ENCODE data around the gene SECTM1. TPM values are rescaled to one million over a fixed set of nuclear protein-coding genes. Genes with fewer than 3 reads are reported as not detected.

Gene SECTM1
- polyA plus RNA-seq, 2 of the 4 experiments (the other 2 are of a cell fraction): 0.22 to 2.0 TPM

DNA sequence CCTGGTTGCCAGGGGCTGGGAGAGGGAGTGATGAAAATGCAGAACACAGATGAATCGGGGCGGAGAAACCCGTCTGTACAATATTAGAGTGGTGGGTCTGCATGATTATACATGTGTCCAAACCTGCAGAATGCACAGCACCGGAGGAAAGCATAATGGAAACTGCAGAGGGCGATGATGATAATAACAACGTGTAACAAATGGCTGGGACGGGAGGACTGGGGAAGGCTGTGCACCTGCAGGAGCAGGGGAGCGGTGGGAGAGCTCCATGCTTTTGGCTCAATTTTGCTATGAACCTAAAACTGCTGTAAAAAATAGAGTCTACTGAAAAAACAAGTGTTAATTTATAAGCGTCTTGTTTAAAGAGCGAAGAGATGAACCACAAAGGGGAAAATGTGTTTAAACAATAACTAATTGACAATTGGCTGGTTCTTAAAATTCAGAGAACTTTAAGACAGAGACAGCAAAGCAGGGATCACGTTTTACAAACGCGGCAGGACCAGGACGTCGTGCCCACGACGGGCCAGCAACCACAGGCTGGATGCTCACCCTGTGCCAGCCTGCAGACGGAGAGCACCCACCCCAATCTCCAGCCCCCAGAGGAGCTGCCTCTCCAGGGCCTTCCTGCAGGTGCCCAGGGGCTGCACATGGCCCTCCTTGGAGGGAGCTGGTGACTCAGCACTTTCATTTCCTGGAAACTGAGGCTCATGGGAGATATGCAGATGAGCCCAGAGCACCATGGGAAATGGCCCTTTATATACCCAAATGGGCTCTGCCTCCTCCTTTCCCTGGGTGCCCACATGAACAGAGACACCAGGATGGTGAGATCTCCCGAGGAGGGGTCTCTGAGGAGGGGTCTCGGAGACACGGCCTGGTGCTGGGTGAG, 25.1 kb upstream of the SECTM1 start, which contains the start of gene TEX19 (continued):
- no peak for TF ChIP-seq POLR2AphosphoS2 (conservative IDR thresholded peaks at IDR 0.05; ENCODE audit: low read length)
- TF ChIP-seq NR3C1 (IDR thresholded peaks at IDR 0.05): no peak
- 0 out of 2 replicates have a peak, but pooled peaks have one; percentile 57 for TF ChIP-seq EHF (CRISPR knock-in tag; IDR thresholded peaks at IDR 0.05)
- TF ChIP-seq NFE2L2 (conservative IDR thresholded peaks at IDR 0.05; ENCODE audit: low read length): peak; percentile 88
- TF ChIP-seq CBX8 (IDR thresholded peaks at IDR 0.05): no peak
- TF ChIP-seq HOXB5 (CRISPR knock-in tag; IDR thresholded peaks at IDR 0.05): no peak
- no peak for TF ChIP-seq RNF2 (IDR thresholded peaks at IDR 0.05; ENCODE audit: borderline replicate concordance, low read depth)
- TF ChIP-seq JUN (IDR thresholded peaks at IDR 0.05): no peak
- TF ChIP-seq, protein P1, sequence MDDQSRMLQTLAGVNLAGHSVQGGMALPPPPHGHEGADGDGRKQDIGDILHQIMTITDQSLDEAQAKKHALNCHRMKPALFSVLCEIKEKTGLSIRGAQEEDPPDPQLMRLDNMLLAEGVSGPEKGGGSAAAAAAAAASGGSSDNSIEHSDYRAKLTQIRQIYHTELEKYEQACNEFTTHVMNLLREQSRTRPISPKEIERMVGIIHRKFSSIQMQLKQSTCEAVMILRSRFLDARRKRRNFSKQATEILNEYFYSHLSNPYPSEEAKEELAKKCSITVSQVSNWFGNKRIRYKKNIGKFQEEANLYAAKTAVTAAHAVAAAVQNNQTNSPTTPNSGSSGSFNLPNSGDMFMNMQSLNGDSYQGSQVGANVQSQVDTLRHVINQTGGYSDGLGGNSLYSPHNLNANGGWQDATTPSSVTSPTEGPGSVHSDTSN (IDR thresholded peaks at IDR 0.05): no peak
- no peak for TF ChIP-seq ZFP36 (IDR thresholded peaks at IDR 0.05; ENCODE audit: borderline replicate concordance, partially characterized antibody)
- TF ChIP-seq, protein P2, sequence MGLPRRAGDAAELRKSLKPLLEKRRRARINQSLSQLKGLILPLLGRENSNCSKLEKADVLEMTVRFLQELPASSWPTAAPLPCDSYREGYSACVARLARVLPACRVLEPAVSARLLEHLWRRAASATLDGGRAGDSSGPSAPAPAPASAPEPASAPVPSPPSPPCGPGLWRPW (IDR thresholded peaks at IDR 0.05): no peak
- peak; percentile 97 for TF ChIP-seq MAFK (IDR thresholded peaks at IDR 0.05; ENCODE audit: partially characterized antibody)
- no peak for TF ChIP-seq JUNB (IDR thresholded peaks at IDR 0.05)
- TF ChIP-seq HOXA7 (CRISPR knock-in tag; IDR thresholded peaks at IDR 0.05): no peak
- TF ChIP-seq CEBPB (IDR thresholded peaks at IDR 0.05): no peak
- TF ChIP-seq, protein P3, sequence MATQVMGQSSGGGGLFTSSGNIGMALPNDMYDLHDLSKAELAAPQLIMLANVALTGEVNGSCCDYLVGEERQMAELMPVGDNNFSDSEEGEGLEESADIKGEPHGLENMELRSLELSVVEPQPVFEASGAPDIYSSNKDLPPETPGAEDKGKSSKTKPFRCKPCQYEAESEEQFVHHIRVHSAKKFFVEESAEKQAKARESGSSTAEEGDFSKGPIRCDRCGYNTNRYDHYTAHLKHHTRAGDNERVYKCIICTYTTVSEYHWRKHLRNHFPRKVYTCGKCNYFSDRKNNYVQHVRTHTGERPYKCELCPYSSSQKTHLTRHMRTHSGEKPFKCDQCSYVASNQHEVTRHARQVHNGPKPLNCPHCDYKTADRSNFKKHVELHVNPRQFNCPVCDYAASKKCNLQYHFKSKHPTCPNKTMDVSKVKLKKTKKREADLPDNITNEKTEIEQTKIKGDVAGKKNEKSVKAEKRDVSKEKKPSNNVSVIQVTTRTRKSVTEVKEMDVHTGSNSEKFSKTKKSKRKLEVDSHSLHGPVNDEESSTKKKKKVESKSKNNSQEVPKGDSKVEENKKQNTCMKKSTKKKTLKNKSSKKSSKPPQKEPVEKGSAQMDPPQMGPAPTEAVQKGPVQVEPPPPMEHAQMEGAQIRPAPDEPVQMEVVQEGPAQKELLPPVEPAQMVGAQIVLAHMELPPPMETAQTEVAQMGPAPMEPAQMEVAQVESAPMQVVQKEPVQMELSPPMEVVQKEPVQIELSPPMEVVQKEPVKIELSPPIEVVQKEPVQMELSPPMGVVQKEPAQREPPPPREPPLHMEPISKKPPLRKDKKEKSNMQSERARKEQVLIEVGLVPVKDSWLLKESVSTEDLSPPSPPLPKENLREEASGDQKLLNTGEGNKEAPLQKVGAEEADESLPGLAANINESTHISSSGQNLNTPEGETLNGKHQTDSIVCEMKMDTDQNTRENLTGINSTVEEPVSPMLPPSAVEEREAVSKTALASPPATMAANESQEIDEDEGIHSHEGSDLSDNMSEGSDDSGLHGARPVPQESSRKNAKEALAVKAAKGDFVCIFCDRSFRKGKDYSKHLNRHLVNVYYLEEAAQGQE (IDR thresholded peaks at IDR 0.05): no peak
- TF ChIP-seq EP300 (IDR thresholded peaks at IDR 0.05): no peak
- TF ChIP-seq, protein P4, sequence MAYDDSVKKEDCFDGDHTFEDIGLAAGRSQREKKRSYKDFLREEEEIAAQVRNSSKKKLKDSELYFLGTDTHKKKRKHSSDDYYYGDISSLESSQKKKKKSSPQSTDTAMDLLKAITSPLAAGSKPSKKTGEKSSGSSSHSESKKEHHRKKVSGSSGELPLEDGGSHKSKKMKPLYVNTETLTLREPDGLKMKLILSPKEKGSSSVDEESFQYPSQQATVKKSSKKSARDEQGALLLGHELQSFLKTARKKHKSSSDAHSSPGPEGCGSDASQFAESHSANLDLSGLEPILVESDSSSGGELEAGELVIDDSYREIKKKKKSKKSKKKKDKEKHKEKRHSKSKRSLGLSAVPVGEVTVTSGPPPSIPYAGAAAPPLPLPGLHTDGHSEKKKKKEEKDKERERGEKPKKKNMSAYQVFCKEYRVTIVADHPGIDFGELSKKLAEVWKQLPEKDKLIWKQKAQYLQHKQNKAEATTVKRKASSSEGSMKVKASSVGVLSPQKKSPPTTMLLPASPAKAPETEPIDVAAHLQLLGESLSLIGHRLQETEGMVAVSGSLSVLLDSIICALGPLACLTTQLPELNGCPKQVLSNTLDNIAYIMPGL (CRISPR knock-in tag; IDR thresholded peaks at IDR 0.05; ENCODE audit: borderline replicate concordance): no peak

DNA sequence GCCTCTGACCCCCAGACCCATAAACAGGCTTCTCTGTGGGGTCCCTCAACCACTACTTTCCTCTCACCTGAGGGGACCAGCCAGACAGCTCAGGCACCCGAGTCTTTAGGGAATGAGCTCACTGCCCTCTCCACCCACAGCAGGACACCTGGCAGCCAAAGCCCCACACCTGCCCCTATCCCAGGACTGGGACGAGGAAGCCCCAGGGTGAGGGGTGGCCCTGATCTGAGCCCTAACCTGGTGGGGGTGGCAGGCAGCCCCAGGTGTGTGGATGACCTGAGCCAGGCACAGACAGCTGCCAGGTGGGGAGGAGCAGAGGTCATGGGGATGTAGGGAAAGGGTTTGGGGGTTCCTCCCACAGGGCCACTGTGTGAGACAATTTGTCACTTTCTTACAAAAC, 23.8 kb upstream of the SECTM1 start:
- no peak for ATAC-seq
- Histone ChIP-seq H3K9me3 (no peaks in the 10 kb centered on the region), H3K4me2 (no peak overlapping the region), H3K4me1 (peaks cover 18% of the 10 kb centered on the region), H3K4me3 (no peak overlapping the region), H3K27ac (no peak overlapping the region)
- 38% methylated on average over 1 of the region's 2 CpGs for WGBS (ENCODE audit: missing lambda C conversion rate)
- no peak for FAIRE-seq
- no peak for DNase-seq (ENCODE audit: low read depth in 1 of 2, low spot score in 1 of 2)
- POLR2A ChIA-PET: interaction anchor here (0.5 kb wide), 1 partner anchor 53 kb away, joined by 4 read pairs; no protein-coding TSS in a partner anchor
- no peak for TF ChIP-seq CHD4 (IDR thresholded peaks at IDR 0.05; ENCODE audit: borderline replicate concordance)
- TF ChIP-seq CBX8 (IDR thresholded peaks at IDR 0.05): no peak
- TF ChIP-seq HDAC2 (IDR thresholded peaks at IDR 0.05): no peak
- TF ChIP-seq, protein P2 (IDR thresholded peaks at IDR 0.05): no peak
- TF ChIP-seq ZFP36 (IDR thresholded peaks at IDR 0.05; ENCODE audit: borderline replicate concordance, partially characterized antibody): no peak
- TF ChIP-seq MAZ (IDR thresholded peaks at IDR 0.05; ENCODE audit: borderline replicate concordance, low read depth, low read length): no peak
- TF ChIP-seq JUN (IDR thresholded peaks at IDR 0.05): no peak
- TF ChIP-seq CHD2 (IDR thresholded peaks at IDR 0.05; ENCODE audit: low read length, partially characterized antibody): no peak
- TF ChIP-seq BHLHE40 (IDR thresholded peaks at IDR 0.05; ENCODE audit: low read depth, low read length): no peak
- TF ChIP-seq RAD21 (conservative IDR thresholded peaks at IDR 0.05 in 1 of 2, IDR thresholded peaks at IDR 0.05 in 1 of 2): no peak
- CTCF ChIA-PET: interaction anchor here (0.7 to 5.8 kb wide), 12 partner anchors 8 to 197 kb away, joined by 3 to 44 read pairs (median 4); no protein-coding TSS in a partner anchor
